ENCODE results near the gene EPB41L4B.

DNA sequence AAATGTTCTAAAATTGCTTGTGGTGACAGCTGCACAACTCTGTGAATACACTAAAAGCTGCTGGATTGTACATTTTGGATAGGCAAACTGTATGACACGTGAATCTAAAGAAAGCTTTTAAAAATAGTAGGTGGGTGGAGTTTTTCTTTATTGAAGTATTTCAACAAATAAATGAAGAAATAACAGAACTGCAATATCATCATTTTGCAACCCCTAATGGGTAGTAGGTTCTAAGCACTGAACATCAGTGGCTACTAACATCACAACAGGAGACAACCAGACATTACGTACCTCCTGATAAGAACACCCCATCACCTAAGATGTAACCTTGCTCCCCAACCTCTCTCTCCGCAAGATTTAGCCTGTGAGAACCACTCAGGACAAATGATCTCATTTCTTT is 38.6 kb downstream of the EPB41L4B start:
- TF ChIP-seq, protein P1, sequence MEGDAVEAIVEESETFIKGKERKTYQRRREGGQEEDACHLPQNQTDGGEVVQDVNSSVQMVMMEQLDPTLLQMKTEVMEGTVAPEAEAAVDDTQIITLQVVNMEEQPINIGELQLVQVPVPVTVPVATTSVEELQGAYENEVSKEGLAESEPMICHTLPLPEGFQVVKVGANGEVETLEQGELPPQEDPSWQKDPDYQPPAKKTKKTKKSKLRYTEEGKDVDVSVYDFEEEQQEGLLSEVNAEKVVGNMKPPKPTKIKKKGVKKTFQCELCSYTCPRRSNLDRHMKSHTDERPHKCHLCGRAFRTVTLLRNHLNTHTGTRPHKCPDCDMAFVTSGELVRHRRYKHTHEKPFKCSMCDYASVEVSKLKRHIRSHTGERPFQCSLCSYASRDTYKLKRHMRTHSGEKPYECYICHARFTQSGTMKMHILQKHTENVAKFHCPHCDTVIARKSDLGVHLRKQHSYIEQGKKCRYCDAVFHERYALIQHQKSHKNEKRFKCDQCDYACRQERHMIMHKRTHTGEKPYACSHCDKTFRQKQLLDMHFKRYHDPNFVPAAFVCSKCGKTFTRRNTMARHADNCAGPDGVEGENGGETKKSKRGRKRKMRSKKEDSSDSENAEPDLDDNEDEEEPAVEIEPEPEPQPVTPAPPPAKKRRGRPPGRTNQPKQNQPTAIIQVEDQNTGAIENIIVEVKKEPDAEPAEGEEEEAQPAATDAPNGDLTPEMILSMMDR (conservative IDR thresholded peaks at IDR 0.05; ENCODE audit: low read length), result no peak
- TF ChIP-seq EZH2phosphoT487 (IDR thresholded peaks at IDR 0.05; ENCODE audit: borderline replicate concordance), result no peak
